ENCODE results near the gene CEBPA.

CEBPA gene

GRCh38 chr19:33287438-33287837 is 14.9 kb downstream of the CEBPA start:
- no peak for DNase-seq (ENCODE audit: low read depth)

- no peak for DNase-seq (ENCODE audit: low read depth)
Observed at GRCh38 chr19:33286899-33287298, 15.4 kb downstream of the CEBPA start.

GRCh38 chr19:33285441-33285927 is 16.9 kb downstream of the CEBPA start:
- no peak for DNase-seq (ENCODE audit: low read depth)

- no peak for DNase-seq (ENCODE audit: low read depth)
Observed at GRCh38 chr19:33284756-33285155, 17.6 kb downstream of the CEBPA start.

- DNase-seq (ENCODE audit: low read depth): no peak
Observed at GRCh38 chr19:33284146-33284643, 18.1 kb downstream of the CEBPA start.

GRCh38 chr19:33283589-33283988 is 18.7 kb downstream of the CEBPA start:
- no peak for DNase-seq (ENCODE audit: low read depth)

GRCh38 chr19:33282036-33282671 is 20.2 kb downstream of the CEBPA start:
- DNase-seq (ENCODE audit: low read depth): no peak

- DNase-seq (ENCODE audit: low read depth): no peak
Observed at GRCh38 chr19:33281296-33281926, 20.9 kb downstream of the CEBPA start.

GRCh38 chr19:33280351-33280921 is 21.9 kb downstream of the CEBPA start:
- no peak for DNase-seq (ENCODE audit: low read depth)

GRCh38 chr19:33279430-33280350 is 22.6 kb downstream of the CEBPA start:
- no peak for DNase-seq (ENCODE audit: low read depth)

GRCh38 chr19:33278403-33279269 is 23.7 kb downstream of the CEBPA start:
- no peak for DNase-seq (ENCODE audit: low read depth)

GRCh38 chr19:33278023-33278402 is 24.3 kb downstream of the CEBPA start:
- no peak for DNase-seq (ENCODE audit: low read depth)

- DNase-seq (ENCODE audit: low read depth): no peak
Observed at GRCh38 chr19:33277434-33277833, 24.9 kb downstream of the CEBPA start.

- no peak for DNase-seq (ENCODE audit: low read depth)
Observed at GRCh38 chr19:33275933-33276619, 26.3 kb downstream of the CEBPA start.

GRCh38 chr19:33275559-33275932 is 26.8 kb downstream of the CEBPA start:
- no peak for DNase-seq (ENCODE audit: low read depth)

GRCh38 chr19:33274663-33275558 is 27.4 kb downstream of the CEBPA start:
- DNase-seq (ENCODE audit: low read depth): no peak

- DNase-seq (ENCODE audit: low read depth): no peak
Observed at GRCh38 chr19:33273881-33274662, 28.3 kb downstream of the CEBPA start.

- no peak for DNase-seq (ENCODE audit: low read depth)
Observed at GRCh38 chr19:33273065-33273736, 29.1 kb downstream of the CEBPA start.
